D341Med (cell line): ENCODE data around the gene RFPL1.
A peak's percentile ranks its signal among the peaks of the same experiment; 100 is the strongest.

Source experiments
- DNase-seq: peaks from one replicate; pipeline ENCODE4 v3.0.0; 2012; ENCODE audit warnings: low spot score

Gene RFPL1

GRCh38 chr22:29443452-29443851 is 5.1 kb downstream of the RFPL1 start:
- DNase-seq = no peak

GRCh38 chr22:29443861-29444792 is 5.7 kb downstream of the RFPL1 start:
- DNase-seq = no peak

DNA sequence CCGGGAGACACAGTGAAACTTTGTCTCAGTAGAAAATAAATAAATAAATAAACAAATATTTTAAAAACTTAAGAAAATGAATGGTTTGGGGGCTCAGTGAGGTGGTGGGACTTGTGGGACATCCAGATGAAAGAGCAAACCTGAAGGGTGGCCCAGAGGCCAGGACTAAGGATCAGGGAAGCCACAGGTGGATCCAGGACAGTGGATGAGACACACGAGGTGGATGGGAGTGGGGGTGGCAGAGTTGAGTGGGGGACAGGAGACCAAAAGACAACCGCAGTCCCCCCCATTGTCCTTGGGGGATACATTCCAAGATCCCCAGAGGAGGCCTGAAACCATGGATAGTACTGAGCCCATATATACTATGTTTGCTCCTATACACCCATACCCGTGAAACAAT is 7.1 kb downstream of the RFPL1 start:
- DNase-seq = no peak

DNA sequence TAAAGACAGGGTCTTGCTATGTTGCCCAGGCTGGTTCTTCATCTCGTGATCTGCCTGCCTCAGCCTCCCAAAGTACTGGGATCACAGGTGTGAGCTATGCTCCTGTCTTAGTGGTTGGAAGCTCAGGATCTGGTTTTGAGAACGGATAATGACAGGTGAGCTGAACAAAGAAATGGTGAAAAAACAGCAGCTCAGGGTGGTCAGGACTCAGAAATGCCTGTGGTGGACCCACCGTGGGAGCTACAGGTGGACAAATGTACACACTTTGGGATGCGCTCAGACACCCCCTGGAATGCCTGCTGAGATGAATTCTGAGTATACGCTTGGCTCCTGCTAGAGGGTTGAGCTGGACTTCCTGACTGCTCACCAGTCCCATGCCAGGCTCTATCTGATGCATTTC is 9.5 kb downstream of the RFPL1 start:
- DNase-seq = no peak

DNA sequence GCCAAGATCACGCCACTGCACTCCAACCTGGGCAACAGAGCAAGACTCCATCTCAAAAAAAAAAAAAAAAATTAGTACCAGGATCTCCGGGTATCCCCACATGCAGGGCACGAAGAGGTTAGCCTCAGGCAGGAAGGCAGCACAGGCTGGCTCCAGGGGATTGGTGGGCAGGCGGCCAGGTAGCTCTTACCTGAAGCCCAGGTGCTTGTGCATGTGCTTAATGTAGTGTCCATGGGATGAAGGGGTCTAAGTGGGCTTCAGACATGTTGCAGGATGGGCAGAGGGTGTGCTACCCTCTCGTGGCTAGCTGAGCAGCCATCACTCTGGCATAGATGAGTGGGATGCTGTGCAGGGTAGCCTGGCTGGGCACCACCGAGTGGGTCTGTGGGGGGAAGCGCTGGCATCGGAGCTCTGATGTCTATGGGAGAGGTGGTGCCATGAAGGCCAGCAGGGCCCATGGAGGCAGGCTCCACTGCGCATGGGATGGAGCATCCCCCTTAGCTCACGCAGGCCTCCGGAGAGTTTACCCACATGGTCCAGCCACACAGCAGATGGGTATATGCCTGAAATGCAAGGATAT is 11.0 kb downstream of the RFPL1 start:
- DNase-seq = no peak

DNA sequence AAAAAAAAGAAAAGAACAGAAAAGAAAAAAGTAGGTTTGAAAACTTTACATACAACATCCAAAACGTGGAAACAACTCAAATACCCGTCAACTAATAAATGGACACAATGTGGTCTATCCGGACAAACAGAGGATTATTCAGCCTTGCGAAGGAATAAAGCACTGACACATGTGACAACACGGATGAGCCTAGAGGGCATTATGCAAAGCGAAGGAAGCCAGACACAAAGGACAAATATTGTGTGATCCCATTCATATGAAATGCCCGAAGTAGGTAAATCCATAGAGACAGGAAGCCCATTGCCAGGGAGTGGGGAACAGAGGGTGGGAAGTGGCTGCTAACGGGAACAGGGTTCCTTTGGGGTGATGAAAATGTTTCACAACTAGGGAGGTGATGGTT is 11.8 kb downstream of the RFPL1 start:
- no peak for DNase-seq

DNA sequence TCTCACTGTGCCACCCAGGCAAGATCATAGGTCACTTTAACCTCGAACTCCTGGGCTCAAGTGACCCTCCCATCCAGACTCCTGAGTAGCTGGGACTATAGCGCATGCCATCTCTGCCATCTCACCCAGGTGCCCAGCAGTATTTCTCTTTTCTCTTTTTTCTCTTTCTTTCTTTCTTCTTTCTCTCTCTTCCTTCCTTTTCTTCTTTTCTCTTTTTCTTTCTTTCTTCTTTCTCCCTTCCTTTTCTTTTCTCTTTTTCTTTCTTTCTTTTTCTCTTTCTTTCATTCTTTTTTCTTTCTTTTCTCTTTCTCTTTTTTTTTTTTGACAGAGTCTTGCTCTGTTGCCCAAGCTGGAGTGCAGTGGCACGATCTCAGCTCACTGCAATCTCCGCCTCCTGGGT is 13.5 kb downstream of the RFPL1 start:
- no peak for DNase-seq

DNA sequence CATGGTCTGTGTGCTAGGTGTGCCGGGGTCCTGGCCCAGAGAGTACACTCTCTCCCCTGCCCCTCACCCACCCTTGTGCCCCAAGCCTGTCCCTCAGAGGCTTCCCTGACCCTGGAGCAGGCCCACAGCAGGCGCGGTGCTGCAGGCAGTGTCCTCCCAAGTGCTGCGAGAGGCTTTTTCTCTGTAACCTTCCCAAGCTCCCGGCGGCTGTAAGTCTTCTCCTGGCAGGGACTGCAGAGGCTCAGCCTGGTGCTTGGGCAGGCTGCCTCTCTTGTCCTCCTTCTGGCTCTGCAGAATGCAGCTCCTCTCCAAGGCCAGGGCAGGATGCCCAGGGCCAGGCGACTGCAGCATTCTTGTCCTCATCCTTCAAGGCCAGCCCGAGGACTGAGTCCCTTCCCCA is 15.9 kb downstream of the RFPL1 start:
- no peak for DNase-seq

GRCh38 chr22:29456211-29456671 is 17.9 kb downstream of the RFPL1 start:
- no peak for DNase-seq

DNA sequence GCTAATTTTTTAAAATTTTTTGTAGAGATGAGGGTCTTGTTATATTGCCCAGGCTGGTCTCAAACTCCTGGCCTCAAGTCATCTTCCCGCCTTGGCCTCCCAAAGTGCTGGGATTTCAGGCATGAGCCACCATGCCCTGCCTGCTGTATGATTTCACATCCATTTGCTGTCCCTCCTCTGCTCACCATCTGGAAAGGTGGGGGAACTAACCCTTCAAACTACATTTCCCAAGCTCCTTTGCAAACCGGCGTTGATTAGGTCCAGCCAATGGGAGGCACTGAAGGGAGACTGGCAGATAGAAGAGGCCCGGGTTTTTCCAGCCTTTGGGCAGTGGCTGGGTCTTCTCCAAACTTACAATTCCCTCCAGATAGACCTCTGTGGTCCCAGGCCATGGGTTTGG is 19.3 kb downstream of the RFPL1 start:
- peak; percentile 81 for DNase-seq

DNA sequence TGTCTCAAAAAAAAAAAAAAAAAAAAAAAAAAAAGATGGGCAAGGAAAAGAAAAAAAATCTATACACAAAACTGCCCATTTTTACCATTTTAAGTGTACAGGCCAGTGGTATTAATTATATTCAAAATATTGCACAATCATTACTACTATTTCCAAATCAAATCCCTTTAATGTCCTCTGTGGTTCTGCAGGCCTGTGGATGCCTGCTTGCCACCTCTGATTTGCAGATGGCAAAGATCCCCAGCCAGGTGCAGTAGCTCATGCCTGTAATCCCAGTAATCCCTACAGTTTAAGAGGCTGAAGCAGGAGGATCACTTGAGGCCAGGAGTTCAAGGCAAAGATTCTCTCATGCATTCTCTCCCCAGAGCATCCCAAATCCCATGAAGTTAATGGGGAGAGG is 20.2 kb downstream of the RFPL1 start:
- DNase-seq = no peak

DNA sequence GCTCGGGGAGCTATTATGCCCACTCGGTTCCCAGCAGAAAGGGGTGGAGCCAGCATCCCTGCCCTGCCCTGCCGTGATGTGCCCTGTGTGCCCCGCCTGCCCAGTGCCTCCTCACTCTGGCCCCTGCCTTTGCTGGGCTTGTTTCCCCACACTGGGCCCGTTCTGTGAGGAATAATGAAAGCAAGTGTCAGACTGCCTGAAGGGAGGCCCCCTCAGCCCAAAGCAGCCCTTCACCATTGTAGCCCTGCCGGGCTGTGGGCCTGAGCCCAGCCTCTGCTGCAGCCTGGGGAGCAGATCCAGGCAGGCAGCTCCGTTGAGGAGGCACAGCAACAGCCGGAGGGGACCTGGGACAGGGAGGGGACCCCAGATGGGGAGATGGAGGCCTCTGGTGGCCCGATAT is 21.4 kb downstream of the RFPL1 start:
- DNase-seq = peak; percentile 57

- DNase-seq = no peak
These were observed 22.9 kb downstream of the RFPL1 start for GRCh38 chr22:29461263-29461662.

- no peak for DNase-seq
These were observed 25.2 kb downstream of the RFPL1 start for GRCh38 chr22:29463629-29464028.

DNA sequence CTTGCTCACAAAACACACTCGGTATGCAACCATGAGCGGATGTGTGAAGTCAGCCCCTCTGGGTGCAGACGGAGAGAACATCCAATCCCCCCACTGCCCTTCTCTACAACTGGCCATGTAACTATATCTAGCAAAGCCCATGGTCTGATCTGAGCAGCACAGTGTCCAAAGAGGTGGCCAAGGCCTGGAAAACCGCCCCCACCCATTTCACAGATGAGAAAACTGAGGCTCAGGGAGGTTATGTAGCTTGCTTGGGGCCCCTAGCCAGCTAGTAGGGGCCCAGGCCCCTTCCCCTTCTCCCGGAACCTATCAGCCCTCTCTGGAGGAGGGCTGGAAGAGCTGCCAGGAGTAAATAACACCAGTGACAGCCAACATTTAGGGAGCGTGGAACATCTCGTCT is 26.2 kb downstream of the RFPL1 start:
- DNase-seq = no peak

- no peak for DNase-seq
These were observed 31.4 kb downstream of the RFPL1 start for GRCh38 chr22:29469755-29470154.

- peak; percentile 68 for DNase-seq
These were observed 31.9 kb downstream of the RFPL1 start for GRCh38 chr22:29470159-29470855.

- DNase-seq = no peak
These were observed 34.6 kb downstream of the RFPL1 start for GRCh38 chr22:29473001-29473400.

DNA sequence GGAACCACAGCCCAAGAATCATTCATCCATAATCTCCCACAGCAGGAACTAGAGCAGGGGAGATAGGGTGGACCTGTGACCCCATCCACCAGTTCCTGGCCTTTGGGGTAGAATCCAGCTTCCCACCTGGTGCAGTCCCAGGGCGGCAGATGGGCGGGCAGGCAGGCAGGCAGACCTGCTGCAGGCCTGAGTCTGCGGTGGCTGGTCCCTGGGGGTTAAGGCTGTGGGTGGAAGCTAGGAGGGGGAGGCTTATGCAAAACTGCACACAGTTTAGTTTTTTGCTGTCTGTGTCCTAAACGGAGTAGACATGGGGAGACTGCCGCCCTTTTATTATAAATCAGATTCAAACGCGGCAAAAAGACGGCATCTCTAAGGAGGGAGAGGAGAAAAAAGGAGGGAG is 37.2 kb downstream of the RFPL1 start:
- DNase-seq = peak; percentile 88

GRCh38 chr22:29476116-29476515 is 37.7 kb downstream of the RFPL1 start:
- no peak for DNase-seq

GRCh38 chr22:29477723-29478318 is 39.4 kb downstream of the RFPL1 start:
- DNase-seq = no peak
